D721Med (cell line): ENCODE measurements around the gene KDM6A.
"Not testable (repeated sequence)": the region's sequence is repeated elsewhere in the genome, so short reads cannot be mapped to it uniquely, and the experiment has no call there.

Experiments used
- DNase-seq: peaks from one replicate; pipeline ENCODE4 v3.0.0; 2011; ENCODE audit warnings: low spot score; ENCODE audit not compliant: insufficient read length
- FAIRE-seq: peaks from 2 replicates; lab custom pipeline; 2011; peaks lifted over from hg19 to GRCh38; lab: Jason Lieb, UNC
- TF ChIP-seq, protein P1 (sequence below): IDR thresholded peaks from 2 replicates; pipeline ENCODE4 v1.5.1; 2012; ENCODE audit warnings: mild to moderate bottlenecking, control low read depth; ENCODE audit not compliant: insufficient read depth; ENCODE audit errors: missing control alignments

Gene KDM6A

DNA sequence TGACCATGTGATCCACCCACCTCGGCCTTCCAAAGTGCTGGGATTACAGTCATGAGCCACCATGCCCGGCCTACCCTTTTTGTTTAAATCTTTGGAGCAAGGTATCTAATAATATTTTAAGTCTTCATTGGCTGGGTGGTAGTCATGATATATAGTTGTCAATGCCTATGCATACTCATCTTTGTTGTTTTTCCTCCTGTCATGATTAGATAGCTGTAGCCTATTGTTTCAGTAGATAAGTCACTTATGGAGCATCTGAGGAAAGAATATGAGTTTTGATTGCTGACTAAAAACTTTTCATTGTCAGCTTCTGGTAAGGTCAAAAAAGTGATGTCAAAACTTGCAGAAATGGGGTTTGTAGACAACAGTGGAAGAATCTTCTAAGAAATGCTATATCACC lies 119.8 kb downstream of the KDM6A start:
- TF ChIP-seq, protein P1, sequence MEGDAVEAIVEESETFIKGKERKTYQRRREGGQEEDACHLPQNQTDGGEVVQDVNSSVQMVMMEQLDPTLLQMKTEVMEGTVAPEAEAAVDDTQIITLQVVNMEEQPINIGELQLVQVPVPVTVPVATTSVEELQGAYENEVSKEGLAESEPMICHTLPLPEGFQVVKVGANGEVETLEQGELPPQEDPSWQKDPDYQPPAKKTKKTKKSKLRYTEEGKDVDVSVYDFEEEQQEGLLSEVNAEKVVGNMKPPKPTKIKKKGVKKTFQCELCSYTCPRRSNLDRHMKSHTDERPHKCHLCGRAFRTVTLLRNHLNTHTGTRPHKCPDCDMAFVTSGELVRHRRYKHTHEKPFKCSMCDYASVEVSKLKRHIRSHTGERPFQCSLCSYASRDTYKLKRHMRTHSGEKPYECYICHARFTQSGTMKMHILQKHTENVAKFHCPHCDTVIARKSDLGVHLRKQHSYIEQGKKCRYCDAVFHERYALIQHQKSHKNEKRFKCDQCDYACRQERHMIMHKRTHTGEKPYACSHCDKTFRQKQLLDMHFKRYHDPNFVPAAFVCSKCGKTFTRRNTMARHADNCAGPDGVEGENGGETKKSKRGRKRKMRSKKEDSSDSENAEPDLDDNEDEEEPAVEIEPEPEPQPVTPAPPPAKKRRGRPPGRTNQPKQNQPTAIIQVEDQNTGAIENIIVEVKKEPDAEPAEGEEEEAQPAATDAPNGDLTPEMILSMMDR = no peak

DNA sequence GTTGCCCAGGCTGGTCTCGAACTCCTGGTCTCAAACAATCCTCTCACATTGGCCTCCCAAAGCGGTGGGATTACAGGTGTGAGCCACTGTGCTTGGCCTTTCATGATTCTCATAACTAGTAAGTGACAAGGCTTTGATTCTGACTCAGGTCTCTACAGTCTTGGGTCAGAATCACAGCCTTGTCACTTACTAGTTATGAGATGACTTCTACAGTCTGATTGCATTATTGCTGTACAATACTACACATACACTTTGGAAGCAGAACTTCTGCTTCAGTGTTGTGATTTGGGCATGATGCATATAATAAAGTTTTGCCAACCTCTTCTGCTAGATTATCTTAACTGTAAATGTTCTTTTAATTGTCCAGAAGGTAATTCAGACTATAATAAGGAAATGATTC lies 123.3 kb downstream of the KDM6A start:
- FAIRE-seq (no peak), DNase-seq (no peak)
- TF ChIP-seq, protein P1 = no peak

More for the DNA sequence above, 119.8 kb downstream of the KDM6A start:
- DNase-seq (no peak), FAIRE-seq (no peak)

DNA sequence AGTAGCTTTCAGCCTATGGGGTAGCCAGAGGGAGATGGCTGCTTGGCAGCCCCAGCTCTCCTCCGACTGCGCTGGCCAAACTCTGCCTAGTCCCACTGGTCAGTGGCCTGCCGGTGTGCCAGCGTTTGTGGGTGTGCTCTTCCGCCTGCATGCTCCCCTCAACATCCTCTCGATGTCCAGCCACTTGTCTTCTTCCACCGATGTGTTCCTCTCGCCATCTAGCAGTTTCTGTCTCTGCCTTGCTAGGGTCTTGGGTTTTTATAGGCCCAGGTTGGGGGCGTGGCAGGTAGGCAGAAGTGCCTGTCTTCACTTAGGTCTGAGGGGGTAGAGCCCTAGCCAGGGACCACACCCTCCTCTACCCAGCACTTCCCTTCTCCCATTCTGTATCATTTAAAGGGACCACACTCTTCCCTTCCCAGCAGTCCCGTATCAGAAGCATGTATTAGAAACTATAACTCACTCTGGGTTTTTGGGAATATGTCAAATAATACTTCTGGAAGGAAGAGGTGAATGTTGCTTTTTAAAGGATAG lies 124.4 kb downstream of the KDM6A start:
- DNase-seq = no peak
- TF ChIP-seq, protein P1 = no peak
- FAIRE-seq = no peak

DNA sequence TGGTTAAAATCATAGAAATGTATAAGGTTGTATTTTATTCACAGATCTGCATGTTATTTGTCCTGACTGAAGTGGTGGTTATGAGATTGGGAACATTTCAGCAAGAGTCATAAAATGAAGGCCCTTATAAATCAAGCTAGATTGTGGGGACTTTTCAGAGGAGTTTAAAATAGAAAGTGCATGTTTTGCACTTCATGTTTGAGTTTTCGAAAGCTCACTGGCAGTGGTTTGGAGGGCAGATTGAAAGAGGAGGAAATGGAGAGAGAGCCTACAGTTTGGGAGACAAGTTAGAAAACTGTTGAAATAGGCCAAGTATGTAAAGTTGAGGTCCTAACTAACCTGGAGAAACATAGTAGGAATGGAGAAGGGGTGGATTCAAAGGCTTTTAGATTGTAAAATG lies 124.9 kb downstream of the KDM6A start:
- FAIRE-seq = no peak
- no peak for DNase-seq

DNA sequence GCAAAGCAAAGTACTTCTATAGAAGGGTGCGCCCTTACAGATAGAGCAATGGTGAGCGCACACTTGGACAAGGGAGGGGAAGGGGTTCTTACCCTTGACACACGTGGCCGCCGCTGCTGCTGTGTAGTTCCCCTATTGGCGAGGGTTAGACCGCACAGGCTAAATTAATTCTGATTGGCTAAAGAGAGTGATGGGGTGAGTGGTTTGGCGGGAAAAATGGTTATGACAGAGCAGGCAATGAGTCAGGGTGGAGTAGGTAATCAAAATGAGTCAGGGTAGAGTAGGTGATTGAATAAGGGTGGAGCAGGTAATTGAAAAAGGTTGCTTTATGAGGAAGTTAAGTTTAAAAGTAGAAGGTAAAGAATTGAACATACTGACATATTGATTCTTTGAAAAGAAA lies 126.2 kb downstream of the KDM6A start:
- FAIRE-seq, DNase-seq: not testable (repeated sequence)

More for the DNA sequence above, 124.9 kb downstream of the KDM6A start:
- TF ChIP-seq, protein P1 = no peak

DNA sequence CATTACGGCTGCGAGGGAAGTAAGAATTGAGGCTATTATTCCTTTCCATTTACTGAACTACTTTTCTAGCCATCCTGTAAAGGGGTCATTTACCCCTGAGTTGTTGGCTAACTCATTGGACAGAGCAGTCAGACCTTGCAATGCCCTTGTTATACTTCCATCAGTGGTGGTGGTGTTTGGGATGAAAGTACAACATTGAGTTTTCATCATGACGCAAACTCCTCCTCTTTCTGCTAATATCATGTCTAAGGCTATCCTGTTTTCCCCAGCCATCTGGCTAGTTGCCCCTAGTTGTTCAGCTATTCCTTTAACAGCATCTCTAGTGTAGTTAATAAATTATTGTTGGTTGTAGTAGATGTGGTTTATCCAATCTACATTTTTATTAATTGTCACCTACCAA lies 126.9 kb downstream of the KDM6A start:
- not testable (repeated sequence) for FAIRE-seq, DNase-seq

DNA sequence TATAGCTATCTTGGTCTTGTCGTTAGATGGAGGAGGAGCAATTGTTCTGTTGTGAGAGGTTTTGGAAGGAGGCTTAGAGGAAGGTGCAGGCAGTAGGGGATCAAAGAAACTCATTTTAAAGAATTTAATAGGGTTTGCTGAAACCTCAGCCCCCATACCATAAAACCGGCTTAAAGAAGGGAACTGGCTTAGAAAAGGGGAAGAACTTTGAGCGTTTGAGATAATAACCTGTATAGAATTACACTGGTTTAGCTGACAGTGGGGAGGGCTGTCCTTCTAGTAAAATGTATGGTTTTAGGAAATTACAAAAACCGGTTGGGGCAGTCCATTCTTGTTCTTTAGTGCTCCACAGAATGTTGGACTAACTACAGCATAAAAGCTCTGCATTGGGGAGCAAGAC lies 128.1 kb downstream of the KDM6A start:
- DNase-seq (no peak), FAIRE-seq (no peak)
- TF ChIP-seq, protein P1 = no peak

DNA sequence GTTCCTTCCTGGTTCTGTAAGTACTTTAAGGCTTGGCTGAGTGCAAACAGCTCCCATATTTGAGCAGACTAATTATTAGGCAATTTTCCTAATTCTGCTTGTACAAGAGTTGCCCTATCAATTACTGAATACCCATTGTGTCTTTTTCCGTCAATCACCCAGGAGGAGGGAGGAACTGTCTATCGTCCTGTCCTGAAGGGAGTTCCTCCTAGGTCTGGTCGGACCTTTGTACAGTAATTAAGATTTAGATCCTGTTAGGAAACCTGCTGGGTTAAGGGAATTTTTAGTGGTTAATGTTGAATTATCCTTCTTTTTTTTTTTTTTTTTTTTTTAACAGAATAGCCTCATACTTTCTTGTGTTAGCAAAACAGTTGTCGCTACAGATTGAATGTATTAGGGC lies 130.1 kb downstream of the KDM6A start:
- TF ChIP-seq, protein P1 = no peak
- FAIRE-seq (no peak), DNase-seq (no peak)
